ENCODE data around the gene LSM4.
"Not testable (repeated sequence)": the region's sequence is repeated elsewhere in the genome, so short reads cannot be mapped to it uniquely, and the experiment has no call there.

The LSM4 gene

GRCh38 chr19:18362934-18363542, 40.2 kb upstream of the LSM4 start:
- H3K9me3 ChIP-seq (ENCODE audit: insufficient read depth, low read length): no peaks in the 10 kb centered on the region
- no peak overlapping the region for H3K4me3 ChIP-seq (ENCODE audit: insufficient read length, low read depth)
- H3K9ac ChIP-seq (ENCODE audit: insufficient read length, low read depth): no peak overlapping the region
- TF ChIP-seq ZNF274 (IDR thresholded peaks at IDR 0.05; ENCODE audit: low read depth, low read length): no peak
- TF ChIP-seq SUZ12 (IDR thresholded peaks at IDR 0.05; ENCODE audit: extremely low read depth, insufficient read depth, insufficient read length): no peak
- TF ChIP-seq YY1 (IDR thresholded peaks at IDR 0.05; ENCODE audit: insufficient read depth, insufficient read length): no peak
- H3K36me3 ChIP-seq (ENCODE audit: insufficient read depth, insufficient read length, low read length): no peaks in the 10 kb centered on the region
- no peaks in the 10 kb centered on the region for H3K27me3 ChIP-seq (ENCODE audit: insufficient read depth, insufficient read length)
- DNase-seq (ENCODE audit: low read depth, low spot score): no peak
- no peaks in the 10 kb centered on the region for H3K4me1 ChIP-seq (ENCODE audit: insufficient read depth, insufficient read length)

GRCh38 chr19:18361646-18362045, 38.8 kb upstream of the LSM4 start:
- Histone ChIP-seq H3K4me3 (ENCODE audit: insufficient read length, low read depth) (no peak overlapping the region), H3K27me3 (ENCODE audit: insufficient read depth, insufficient read length) (no peaks in the 10 kb centered on the region), H3K9ac (ENCODE audit: insufficient read length, low read depth) (no peak overlapping the region), H3K9me3 (ENCODE audit: insufficient read depth, low read length) (no peaks in the 10 kb centered on the region), H3K36me3 (ENCODE audit: insufficient read depth, insufficient read length, low read length) (peaks cover 8% of the 10 kb centered on the region), H3K4me1 (ENCODE audit: insufficient read depth, insufficient read length) (no peaks in the 10 kb centered on the region)
- DNase-seq (ENCODE audit: low read depth, low spot score): no peak
- TF ChIP-seq YY1 (IDR thresholded peaks at IDR 0.05; ENCODE audit: insufficient read depth, insufficient read length) (no peak), ZNF274 (IDR thresholded peaks at IDR 0.05; ENCODE audit: low read depth, low read length) (no peak), SUZ12 (IDR thresholded peaks at IDR 0.05; ENCODE audit: extremely low read depth, insufficient read depth, insufficient read length) (no peak)

- TF ChIP-seq SUZ12 (IDR thresholded peaks at IDR 0.05; ENCODE audit: extremely low read depth, insufficient read depth, insufficient read length) (no peak), YY1 (IDR thresholded peaks at IDR 0.05; ENCODE audit: insufficient read depth, insufficient read length) (no peak), ZNF274 (IDR thresholded peaks at IDR 0.05; ENCODE audit: low read depth, low read length) (no peak)
- no peaks in the 10 kb centered on the region for H3K9me3 ChIP-seq (ENCODE audit: insufficient read depth, low read length)
Measured at GRCh38 chr19:18357041-18357440, 34.2 kb upstream of the LSM4 start.

GRCh38 chr19:18354743-18355142, 31.9 kb upstream of the LSM4 start:
- H3K9ac ChIP-seq (ENCODE audit: insufficient read length, low read depth); DNase-seq (ENCODE audit: low read depth, low spot score); H3K4me3 ChIP-seq (ENCODE audit: insufficient read length, low read depth); H3K4me1 ChIP-seq (ENCODE audit: insufficient read depth, insufficient read length); H3K27me3 ChIP-seq (ENCODE audit: insufficient read depth, insufficient read length); H3K9me3 ChIP-seq (ENCODE audit: insufficient read depth, low read length): not testable (repeated sequence)
- H3K36me3 ChIP-seq (ENCODE audit: insufficient read depth, insufficient read length, low read length): peaks cover 15% of the 10 kb centered on the region

More at GRCh38 chr19:18357041-18357440, 34.2 kb upstream of the LSM4 start:
- no peak overlapping the region for H3K4me3 ChIP-seq (ENCODE audit: insufficient read length, low read depth)
- H3K36me3 ChIP-seq (ENCODE audit: insufficient read depth, insufficient read length, low read length): peaks cover 15% of the 10 kb centered on the region
- H3K27me3 ChIP-seq (ENCODE audit: insufficient read depth, insufficient read length): no peaks in the 10 kb centered on the region
- H3K4me1 ChIP-seq (ENCODE audit: insufficient read depth, insufficient read length): peaks cover 2% of the 10 kb centered on the region
- DNase-seq (ENCODE audit: low read depth, low spot score): no peak
- H3K9ac ChIP-seq (ENCODE audit: insufficient read length, low read depth): no peak overlapping the region

GRCh38 chr19:18353378-18354005, 30.6 kb upstream of the LSM4 start:
- H3K27me3 ChIP-seq (ENCODE audit: insufficient read depth, insufficient read length): no peaks in the 10 kb centered on the region
- no peak overlapping the region for H3K9ac ChIP-seq (ENCODE audit: insufficient read length, low read depth)
- H3K4me3 ChIP-seq (ENCODE audit: insufficient read length, low read depth): no peak overlapping the region
- DNase-seq (ENCODE audit: low read depth, low spot score): no peak
- peaks cover 2% of the 10 kb centered on the region for H3K4me1 ChIP-seq (ENCODE audit: insufficient read depth, insufficient read length)
- H3K9me3 ChIP-seq (ENCODE audit: insufficient read depth, low read length): no peaks in the 10 kb centered on the region
- TF ChIP-seq SUZ12 (IDR thresholded peaks at IDR 0.05; ENCODE audit: extremely low read depth, insufficient read depth, insufficient read length): no peak
- TF ChIP-seq YY1 (IDR thresholded peaks at IDR 0.05; ENCODE audit: insufficient read depth, insufficient read length): no peak
- H3K36me3 ChIP-seq (ENCODE audit: insufficient read depth, insufficient read length, low read length): peaks cover 15% of the 10 kb centered on the region

GRCh38 chr19:18351544-18351943, 28.7 kb upstream of the LSM4 start:
- H3K9ac ChIP-seq (ENCODE audit: insufficient read length, low read depth): no peak overlapping the region
- no peak for TF ChIP-seq ZNF274 (IDR thresholded peaks at IDR 0.05; ENCODE audit: low read depth, low read length)
- no peak for TF ChIP-seq YY1 (IDR thresholded peaks at IDR 0.05; ENCODE audit: insufficient read depth, insufficient read length)
- no peak for TF ChIP-seq SUZ12 (IDR thresholded peaks at IDR 0.05; ENCODE audit: extremely low read depth, insufficient read depth, insufficient read length)
- H3K4me1 ChIP-seq (ENCODE audit: insufficient read depth, insufficient read length): peaks cover 2% of the 10 kb centered on the region

GRCh38 chr19:18350490-18350889, 27.6 kb upstream of the LSM4 start:
- Histone ChIP-seq H3K9me3 (ENCODE audit: insufficient read depth, low read length) (no peaks in the 10 kb centered on the region), H3K4me1 (ENCODE audit: insufficient read depth, insufficient read length) (peaks cover 4% of the 10 kb centered on the region), H3K4me3 (ENCODE audit: insufficient read length, low read depth) (no peak overlapping the region), H3K27me3 (ENCODE audit: insufficient read depth, insufficient read length) (no peaks in the 10 kb centered on the region), H3K9ac (ENCODE audit: insufficient read length, low read depth) (no peak overlapping the region), H3K36me3 (ENCODE audit: insufficient read depth, insufficient read length, low read length) (peaks cover under 1% of the 10 kb centered on the region)
- TF ChIP-seq ZNF274 (IDR thresholded peaks at IDR 0.05; ENCODE audit: low read depth, low read length) (no peak), YY1 (IDR thresholded peaks at IDR 0.05; ENCODE audit: insufficient read depth, insufficient read length) (no peak), SUZ12 (IDR thresholded peaks at IDR 0.05; ENCODE audit: extremely low read depth, insufficient read depth, insufficient read length) (no peak)
- DNase-seq (ENCODE audit: low read depth, low spot score): no peak

More at GRCh38 chr19:18351544-18351943, 28.7 kb upstream of the LSM4 start:
- no peak overlapping the region for H3K4me3 ChIP-seq (ENCODE audit: insufficient read length, low read depth)
- no peaks in the 10 kb centered on the region for H3K9me3 ChIP-seq (ENCODE audit: insufficient read depth, low read length)
- H3K36me3 ChIP-seq (ENCODE audit: insufficient read depth, insufficient read length, low read length): peaks cover 6% of the 10 kb centered on the region
- no peak for DNase-seq (ENCODE audit: low read depth, low spot score)
- H3K27me3 ChIP-seq (ENCODE audit: insufficient read depth, insufficient read length): no peaks in the 10 kb centered on the region
